ENCODE results near the gene USP3. TPM values are rescaled to one million over a fixed set of nuclear protein-coding genes. Genes with fewer than 3 reads are reported as not detected.

Gene USP3
- total and polyA plus RNA-seq, 9 of the 15 experiments (the other 6 are each of a cell fraction or from before 2014, with no cell fraction given): 17.3 to 54.3 (median 34.8) TPM

DNA sequence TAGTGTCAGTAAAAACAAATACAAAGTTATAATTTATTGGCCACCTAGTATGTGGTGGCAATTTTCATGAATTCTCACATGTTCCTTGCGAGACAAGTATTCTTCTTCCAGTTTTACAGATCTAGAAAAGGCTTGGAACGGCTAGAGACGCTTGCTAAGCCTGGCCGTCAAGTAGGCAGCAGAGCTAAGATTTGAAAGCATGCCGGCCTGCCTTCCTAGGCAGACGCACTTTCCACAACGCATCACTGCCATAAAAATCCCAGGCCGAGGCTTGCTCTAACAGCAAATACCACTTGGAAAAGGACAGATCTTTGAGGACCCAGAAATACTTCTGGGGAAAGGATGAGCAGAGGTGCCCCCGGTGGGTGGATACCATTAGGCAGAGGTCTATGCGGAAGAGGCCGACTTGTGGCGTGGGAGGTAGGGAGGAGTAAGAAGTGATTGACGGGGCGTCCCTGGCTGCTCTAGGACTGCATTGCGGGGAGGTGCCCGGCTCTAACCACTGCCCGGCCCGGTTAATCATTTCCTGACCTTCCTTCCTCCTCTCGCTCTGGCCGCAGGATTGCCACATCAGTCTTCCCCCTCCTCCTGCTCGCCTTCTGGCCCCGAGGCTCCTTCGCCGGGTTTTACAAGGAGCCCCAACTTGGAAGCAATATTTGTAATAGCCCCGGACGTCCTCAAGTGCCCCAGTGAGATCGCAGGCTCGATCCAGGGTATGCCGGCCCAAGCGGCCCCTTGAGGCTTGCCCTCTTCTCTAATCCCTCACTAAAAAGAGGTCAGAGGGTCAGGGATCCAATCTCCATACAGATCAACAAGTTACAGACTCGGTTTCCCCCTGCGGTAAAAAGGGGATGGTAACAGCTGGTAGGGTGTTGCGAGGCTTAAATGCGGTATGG, 1.3 kb upstream of the USP3 start (continued):
- TF ChIP-seq, protein P1, sequence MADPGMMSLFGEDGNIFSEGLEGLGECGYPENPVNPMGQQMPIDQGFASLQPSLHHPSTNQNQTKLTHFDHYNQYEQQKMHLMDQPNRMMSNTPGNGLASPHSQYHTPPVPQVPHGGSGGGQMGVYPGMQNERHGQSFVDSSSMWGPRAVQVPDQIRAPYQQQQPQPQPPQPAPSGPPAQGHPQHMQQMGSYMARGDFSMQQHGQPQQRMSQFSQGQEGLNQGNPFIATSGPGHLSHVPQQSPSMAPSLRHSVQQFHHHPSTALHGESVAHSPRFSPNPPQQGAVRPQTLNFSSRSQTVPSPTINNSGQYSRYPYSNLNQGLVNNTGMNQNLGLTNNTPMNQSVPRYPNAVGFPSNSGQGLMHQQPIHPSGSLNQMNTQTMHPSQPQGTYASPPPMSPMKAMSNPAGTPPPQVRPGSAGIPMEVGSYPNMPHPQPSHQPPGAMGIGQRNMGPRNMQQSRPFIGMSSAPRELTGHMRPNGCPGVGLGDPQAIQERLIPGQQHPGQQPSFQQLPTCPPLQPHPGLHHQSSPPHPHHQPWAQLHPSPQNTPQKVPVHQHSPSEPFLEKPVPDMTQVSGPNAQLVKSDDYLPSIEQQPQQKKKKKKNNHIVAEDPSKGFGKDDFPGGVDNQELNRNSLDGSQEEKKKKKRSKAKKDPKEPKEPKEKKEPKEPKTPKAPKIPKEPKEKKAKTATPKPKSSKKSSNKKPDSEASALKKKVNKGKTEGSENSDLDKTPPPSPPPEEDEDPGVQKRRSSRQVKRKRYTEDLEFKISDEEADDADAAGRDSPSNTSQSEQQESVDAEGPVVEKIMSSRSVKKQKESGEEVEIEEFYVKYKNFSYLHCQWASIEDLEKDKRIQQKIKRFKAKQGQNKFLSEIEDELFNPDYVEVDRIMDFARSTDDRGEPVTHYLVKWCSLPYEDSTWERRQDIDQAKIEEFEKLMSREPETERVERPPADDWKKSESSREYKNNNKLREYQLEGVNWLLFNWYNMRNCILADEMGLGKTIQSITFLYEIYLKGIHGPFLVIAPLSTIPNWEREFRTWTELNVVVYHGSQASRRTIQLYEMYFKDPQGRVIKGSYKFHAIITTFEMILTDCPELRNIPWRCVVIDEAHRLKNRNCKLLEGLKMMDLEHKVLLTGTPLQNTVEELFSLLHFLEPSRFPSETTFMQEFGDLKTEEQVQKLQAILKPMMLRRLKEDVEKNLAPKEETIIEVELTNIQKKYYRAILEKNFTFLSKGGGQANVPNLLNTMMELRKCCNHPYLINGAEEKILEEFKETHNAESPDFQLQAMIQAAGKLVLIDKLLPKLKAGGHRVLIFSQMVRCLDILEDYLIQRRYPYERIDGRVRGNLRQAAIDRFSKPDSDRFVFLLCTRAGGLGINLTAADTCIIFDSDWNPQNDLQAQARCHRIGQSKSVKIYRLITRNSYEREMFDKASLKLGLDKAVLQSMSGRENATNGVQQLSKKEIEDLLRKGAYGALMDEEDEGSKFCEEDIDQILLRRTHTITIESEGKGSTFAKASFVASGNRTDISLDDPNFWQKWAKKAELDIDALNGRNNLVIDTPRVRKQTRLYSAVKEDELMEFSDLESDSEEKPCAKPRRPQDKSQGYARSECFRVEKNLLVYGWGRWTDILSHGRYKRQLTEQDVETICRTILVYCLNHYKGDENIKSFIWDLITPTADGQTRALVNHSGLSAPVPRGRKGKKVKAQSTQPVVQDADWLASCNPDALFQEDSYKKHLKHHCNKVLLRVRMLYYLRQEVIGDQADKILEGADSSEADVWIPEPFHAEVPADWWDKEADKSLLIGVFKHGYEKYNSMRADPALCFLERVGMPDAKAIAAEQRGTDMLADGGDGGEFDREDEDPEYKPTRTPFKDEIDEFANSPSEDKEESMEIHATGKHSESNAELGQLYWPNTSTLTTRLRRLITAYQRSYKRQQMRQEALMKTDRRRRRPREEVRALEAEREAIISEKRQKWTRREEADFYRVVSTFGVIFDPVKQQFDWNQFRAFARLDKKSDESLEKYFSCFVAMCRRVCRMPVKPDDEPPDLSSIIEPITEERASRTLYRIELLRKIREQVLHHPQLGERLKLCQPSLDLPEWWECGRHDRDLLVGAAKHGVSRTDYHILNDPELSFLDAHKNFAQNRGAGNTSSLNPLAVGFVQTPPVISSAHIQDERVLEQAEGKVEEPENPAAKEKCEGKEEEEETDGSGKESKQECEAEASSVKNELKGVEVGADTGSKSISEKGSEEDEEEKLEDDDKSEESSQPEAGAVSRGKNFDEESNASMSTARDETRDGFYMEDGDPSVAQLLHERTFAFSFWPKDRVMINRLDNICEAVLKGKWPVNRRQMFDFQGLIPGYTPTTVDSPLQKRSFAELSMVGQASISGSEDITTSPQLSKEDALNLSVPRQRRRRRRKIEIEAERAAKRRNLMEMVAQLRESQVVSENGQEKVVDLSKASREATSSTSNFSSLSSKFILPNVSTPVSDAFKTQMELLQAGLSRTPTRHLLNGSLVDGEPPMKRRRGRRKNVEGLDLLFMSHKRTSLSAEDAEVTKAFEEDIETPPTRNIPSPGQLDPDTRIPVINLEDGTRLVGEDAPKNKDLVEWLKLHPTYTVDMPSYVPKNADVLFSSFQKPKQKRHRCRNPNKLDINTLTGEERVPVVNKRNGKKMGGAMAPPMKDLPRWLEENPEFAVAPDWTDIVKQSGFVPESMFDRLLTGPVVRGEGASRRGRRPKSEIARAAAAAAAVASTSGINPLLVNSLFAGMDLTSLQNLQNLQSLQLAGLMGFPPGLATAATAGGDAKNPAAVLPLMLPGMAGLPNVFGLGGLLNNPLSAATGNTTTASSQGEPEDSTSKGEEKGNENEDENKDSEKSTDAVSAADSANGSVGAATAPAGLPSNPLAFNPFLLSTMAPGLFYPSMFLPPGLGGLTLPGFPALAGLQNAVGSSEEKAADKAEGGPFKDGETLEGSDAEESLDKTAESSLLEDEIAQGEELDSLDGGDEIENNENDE (IDR thresholded peaks at IDR 0.05; ENCODE audit: low read depth, low read length): no peak
- TF ChIP-seq, protein P2, sequence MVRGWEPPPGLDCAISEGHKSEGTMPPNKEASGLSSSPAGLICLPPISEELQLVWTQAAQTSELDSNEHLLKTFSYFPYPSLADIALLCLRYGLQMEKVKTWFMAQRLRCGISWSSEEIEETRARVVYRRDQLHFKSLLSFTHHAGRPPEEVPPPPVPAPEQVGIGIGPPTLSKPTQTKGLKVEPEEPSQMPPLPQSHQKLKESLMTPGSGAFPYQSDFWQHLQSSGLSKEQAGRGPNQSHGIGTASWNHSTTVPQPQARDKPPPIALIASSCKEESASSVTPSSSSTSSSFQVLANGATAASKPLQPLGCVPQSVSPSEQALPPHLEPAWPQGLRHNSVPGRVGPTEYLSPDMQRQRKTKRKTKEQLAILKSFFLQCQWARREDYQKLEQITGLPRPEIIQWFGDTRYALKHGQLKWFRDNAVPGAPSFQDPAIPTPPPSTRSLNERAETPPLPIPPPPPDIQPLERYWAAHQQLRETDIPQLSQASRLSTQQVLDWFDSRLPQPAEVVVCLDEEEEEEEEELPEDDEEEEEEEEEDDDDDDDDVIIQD (CRISPR knock-in tag; IDR thresholded peaks at IDR 0.05): no peak
- no peak for TF ChIP-seq ZNF79 (CRISPR knock-in tag; IDR thresholded peaks at IDR 0.05; ENCODE audit: low read depth)
- TF ChIP-seq DACH1 (IDR thresholded peaks at IDR 0.05; ENCODE audit: partially characterized antibody): peak; percentile 64
- no peak for TF ChIP-seq PTBP1 (IDR thresholded peaks at IDR 0.05; ENCODE audit: low read depth, low read length)
- TF ChIP-seq, protein P3, sequence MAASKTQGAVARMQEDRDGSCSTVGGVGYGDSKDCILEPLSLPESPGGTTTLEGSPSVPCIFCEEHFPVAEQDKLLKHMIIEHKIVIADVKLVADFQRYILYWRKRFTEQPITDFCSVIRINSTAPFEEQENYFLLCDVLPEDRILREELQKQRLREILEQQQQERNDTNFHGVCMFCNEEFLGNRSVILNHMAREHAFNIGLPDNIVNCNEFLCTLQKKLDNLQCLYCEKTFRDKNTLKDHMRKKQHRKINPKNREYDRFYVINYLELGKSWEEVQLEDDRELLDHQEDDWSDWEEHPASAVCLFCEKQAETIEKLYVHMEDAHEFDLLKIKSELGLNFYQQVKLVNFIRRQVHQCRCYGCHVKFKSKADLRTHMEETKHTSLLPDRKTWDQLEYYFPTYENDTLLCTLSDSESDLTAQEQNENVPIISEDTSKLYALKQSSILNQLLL (CRISPR knock-in tag; IDR thresholded peaks at IDR 0.05; ENCODE audit: borderline replicate concordance): no peak
- TF ChIP-seq HNRNPH1 (optimal IDR thresholded peaks at IDR 0.05; ENCODE audit: low read depth, low read length): no peak
- no peak for TF ChIP-seq KDM2B (CRISPR knock-in tag; IDR thresholded peaks at IDR 0.05)
- TF ChIP-seq RHOXF2B (CRISPR knock-in tag; conservative IDR thresholded peaks at IDR 0.05): no peak; the same call in 1 of the 2 replicates
- TF ChIP-seq MTA3 (IDR thresholded peaks at IDR 0.05; ENCODE audit: borderline replicate concordance): no peak; the same call in 1 of the 2 replicates
- no peak for TF ChIP-seq ZKSCAN1 (IDR thresholded peaks at IDR 0.05; ENCODE audit: low read depth, low read length)

Measured in K562 (cell line).